IgD-negative memory B cell (primary cell): Measurements from ENCODE around the gene MLXIPL. TPM values are rescaled to one million over a fixed set of nuclear protein-coding genes. Genes with fewer than 3 reads are reported as not detected.
A peak's percentile ranks its signal among the peaks of the same experiment; 100 is the strongest.
"Not testable (repeated sequence)": the region's sequence is repeated elsewhere in the genome, so short reads cannot be mapped to it uniquely, and the experiment has no call there.

Source experiments
- H3K27ac Mint-ChIP-seq, 3 donors: one replicate each; pipeline ENCODE4 v1.8.0; 2020 to 2022; ENCODE audit warnings: mild to moderate bottlenecking in 3 of 3, mixed read lengths in 3 of 3, moderate library complexity in 1 of 3
- H3K27me3 Mint-ChIP-seq: one replicate; pipeline ENCODE4 v1.8.0; 2021; ENCODE audit warnings: mixed read lengths
- H3K36me3 Mint-ChIP-seq: one replicate; pipeline ENCODE4 v1.8.0; 2020; ENCODE audit warnings: mild to moderate bottlenecking, mixed read lengths
- H3K4me1 Mint-ChIP-seq, 3 donors: one replicate each; pipeline ENCODE4 v1.8.0; 2020 to 2022; ENCODE audit warnings: mixed read lengths in 3 of 3, mild to moderate bottlenecking in 1 of 3
- H3K4me3 Mint-ChIP-seq, 4 donors: one replicate each; pipeline ENCODE4 v1.8.0; 2020 to 2022; ENCODE audit warnings: mild to moderate bottlenecking in 4 of 4, mixed read lengths in 4 of 4, moderate library complexity in 3 of 4
- H3K9me3 Mint-ChIP-seq, 3 donors: one replicate each; pipeline ENCODE4 v1.8.0; 2020 to 2021; ENCODE audit warnings: mixed read lengths in 3 of 3, mild to moderate bottlenecking in 1 of 3
- polyA plus RNA-seq: library from polyadenylated mRNA; unstranded; fragments of 300-500 nt; fragmentation: Illumina TruSeq; gene quantifications from one replicate; pipeline ENCODE4 v1.2.3, GENCODE V29; 2021

MLXIPL gene
- not detected for polyA plus RNA-seq

DNA sequence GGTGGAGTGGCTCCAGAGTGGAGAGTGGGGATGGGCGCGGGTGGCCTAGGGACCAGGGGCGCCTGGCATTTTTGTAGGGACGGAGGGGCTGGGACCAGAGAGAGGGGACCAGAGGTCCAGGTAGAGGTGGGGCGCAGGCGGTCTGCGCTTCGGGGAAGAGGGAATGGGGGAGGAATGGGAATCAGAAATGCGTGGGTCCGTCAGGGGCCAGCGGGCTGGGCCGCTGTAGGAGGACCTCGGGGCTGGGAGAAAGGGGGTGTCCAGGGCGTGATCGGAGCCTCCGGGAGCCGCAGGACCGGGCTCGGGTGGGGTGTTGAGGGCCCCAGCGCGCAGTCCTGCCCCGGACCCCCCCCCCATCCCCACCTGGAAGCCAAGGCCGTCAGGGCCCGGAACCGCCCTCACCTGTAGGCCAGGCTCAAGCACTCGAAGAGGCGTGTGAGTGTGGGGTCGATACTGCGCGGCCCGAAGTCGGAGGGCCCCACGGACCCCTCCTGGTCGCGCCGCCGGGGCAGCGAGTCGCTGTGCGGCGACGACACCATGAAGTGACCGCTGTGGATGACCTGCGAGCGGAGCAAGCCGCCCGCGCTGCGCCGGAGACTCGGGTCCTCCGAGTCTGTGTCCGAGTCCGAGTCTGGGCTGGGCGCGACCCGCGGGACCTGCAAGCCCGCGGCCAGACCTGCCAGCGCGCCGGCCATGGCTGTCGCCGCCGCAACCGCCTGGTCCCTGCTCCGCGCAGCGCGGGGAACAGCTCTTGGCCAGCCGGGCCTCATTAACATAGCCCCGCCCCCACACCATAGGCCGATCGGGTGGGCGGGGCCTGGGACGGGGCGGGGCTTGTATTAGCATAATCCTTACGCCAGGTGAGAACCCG lies at the start of gene MLXIPL:
MLXIPL (minus strand) TSS at position 725 of the 871 bp plus-strand sequence; CDS start at position 695, 30 bp downstream.
- Mint-ChIP-seq H3K4me1 (peaks cover 0 to 7% (median 0%) of the 10 kb centered on the region in 3 donors), H3K27ac (peak within 1 kb of the TSS in 2 of 3 donors; percentile 23 to 35), H3K4me3 (peak within 1 kb of the TSS in 2 of 4 donors; percentile 73 to 75), H3K27me3 (peaks cover 33% of the 10 kb centered on the region), H3K36me3 (peaks cover 2% of the 10 kb centered on the region), H3K9me3 (peaks cover 0 to 2% (median 0%) of the 10 kb centered on the region in 3 donors)

DNA sequence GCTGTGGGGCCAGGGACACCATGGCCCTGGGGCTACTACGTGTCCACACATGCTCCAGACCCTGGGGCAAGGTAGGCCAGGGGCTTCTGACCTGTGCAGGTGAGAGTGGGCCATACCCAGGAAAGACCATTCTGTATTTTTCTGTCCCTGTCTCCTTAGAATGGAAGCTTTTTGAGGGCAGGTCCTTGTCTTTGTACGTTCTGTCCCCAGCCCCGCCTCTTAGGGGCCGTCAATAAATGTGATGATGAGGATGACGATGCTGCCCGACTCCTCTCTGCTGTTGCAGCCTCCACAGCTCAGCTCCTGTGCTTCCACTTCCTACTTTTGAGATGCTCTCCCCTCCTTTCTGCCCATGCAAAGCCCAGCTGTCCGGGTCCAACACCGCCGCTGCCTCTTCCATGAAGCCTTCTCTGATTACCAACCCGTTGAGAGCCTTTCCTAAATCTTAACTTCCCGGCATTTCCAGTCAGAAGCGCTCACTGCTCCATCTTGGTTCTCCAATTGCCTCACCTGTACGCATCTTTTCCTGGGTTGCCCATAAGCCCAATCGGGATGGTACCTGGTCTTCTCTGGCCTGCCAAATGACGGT lies 47.6 kb upstream of the MLXIPL start:
- peaks cover 6% of the 10 kb centered on the region for H3K27me3 Mint-ChIP-seq
- peak overlapping the region in 1 of 3 donors; percentile 13 for H3K27ac Mint-ChIP-seq
- peaks cover 0 to 3% (median 3%) of the 10 kb centered on the region in 3 donors for H3K4me1 Mint-ChIP-seq
- H3K36me3 Mint-ChIP-seq, result no peaks in the 10 kb centered on the region
- H3K9me3 Mint-ChIP-seq, result no peaks in the 10 kb centered on the region
- H3K4me3 Mint-ChIP-seq, result peak overlapping the region in 1 of 4 donors; percentile 67

- H3K27ac Mint-ChIP-seq, result no peak overlapping the region
- no peaks in the 10 kb centered on the region for H3K9me3 Mint-ChIP-seq
- H3K4me1 Mint-ChIP-seq, result peaks cover 0 to 3% (median 3%) of the 10 kb centered on the region in 3 donors
- no peak overlapping the region for H3K4me3 Mint-ChIP-seq
- H3K36me3 Mint-ChIP-seq, result no peaks in the 10 kb centered on the region
- H3K27me3 Mint-ChIP-seq, result peaks cover 6% of the 10 kb centered on the region
These were observed 47.0 kb upstream of the MLXIPL start for GRCh38 chr7:73671322-73671661.

DNA sequence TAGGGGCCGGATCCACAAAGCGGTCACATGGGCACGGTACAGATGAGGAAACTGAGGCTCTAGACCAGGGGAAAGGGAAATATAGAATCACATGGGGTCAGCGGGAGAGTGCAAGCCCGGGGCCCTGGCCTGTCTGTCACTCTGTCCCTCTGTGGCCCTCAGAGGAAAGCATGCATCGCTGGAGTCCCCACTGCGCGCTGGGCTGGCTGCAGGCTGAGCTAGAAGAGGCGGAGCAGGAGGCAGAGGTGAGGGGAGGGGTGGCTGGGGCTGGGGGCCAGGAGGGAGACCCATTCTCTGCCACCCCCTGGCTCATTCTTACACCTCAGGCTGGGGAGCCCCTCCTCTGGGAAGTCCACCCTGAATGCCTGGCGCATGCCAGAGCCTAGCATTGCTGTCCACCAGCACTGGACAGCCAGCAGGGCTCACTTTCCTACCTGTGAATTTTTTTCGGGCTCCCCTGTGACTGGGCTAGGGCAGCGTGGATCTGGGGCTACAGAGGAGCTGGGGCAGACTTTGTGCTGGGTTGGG lies 45.6 kb upstream of the MLXIPL start:
- H3K27me3 Mint-ChIP-seq, result peaks cover 12% of the 10 kb centered on the region
- peaks cover 0 to 6% (median 3%) of the 10 kb centered on the region in 3 donors for H3K4me1 Mint-ChIP-seq
- peaks cover 0 to 2% (median 0%) of the 10 kb centered on the region in 3 donors for H3K9me3 Mint-ChIP-seq
- H3K27ac Mint-ChIP-seq, result no peak overlapping the region
- peak overlapping the region in 1 of 4 donors; percentile 44 for H3K4me3 Mint-ChIP-seq
- H3K36me3 Mint-ChIP-seq, result no peaks in the 10 kb centered on the region

GRCh38 chr7:73669288-73669701 lies 45.0 kb upstream of the MLXIPL start:
- H3K36me3 Mint-ChIP-seq, result no peaks in the 10 kb centered on the region

GRCh38 chr7:73668886-73669230 lies 44.5 kb upstream of the MLXIPL start:
- Mint-ChIP-seq H3K9me3 (peaks cover 0 to 2% (median 0%) of the 10 kb centered on the region in 3 donors), H3K27ac (peak overlapping the region in 1 of 3 donors; percentile 51), H3K36me3 (no peaks in the 10 kb centered on the region), H3K27me3 (peaks cover 21% of the 10 kb centered on the region), H3K4me1 (peaks cover 0 to 6% (median 3%) of the 10 kb centered on the region in 3 donors), H3K4me3 (peak overlapping the region in 3 of 4 donors; percentile 58 to 83 (median 82))

More at GRCh38 chr7:73669288-73669701, 45.0 kb upstream of the MLXIPL start:
- peaks cover 17% of the 10 kb centered on the region for H3K27me3 Mint-ChIP-seq
- H3K4me3 Mint-ChIP-seq, result no peak overlapping the region
- H3K4me1 Mint-ChIP-seq, result peaks cover 0 to 6% (median 3%) of the 10 kb centered on the region in 3 donors
- no peak overlapping the region for H3K27ac Mint-ChIP-seq
- H3K9me3 Mint-ChIP-seq, result peaks cover 0 to 2% (median 0%) of the 10 kb centered on the region in 3 donors

DNA sequence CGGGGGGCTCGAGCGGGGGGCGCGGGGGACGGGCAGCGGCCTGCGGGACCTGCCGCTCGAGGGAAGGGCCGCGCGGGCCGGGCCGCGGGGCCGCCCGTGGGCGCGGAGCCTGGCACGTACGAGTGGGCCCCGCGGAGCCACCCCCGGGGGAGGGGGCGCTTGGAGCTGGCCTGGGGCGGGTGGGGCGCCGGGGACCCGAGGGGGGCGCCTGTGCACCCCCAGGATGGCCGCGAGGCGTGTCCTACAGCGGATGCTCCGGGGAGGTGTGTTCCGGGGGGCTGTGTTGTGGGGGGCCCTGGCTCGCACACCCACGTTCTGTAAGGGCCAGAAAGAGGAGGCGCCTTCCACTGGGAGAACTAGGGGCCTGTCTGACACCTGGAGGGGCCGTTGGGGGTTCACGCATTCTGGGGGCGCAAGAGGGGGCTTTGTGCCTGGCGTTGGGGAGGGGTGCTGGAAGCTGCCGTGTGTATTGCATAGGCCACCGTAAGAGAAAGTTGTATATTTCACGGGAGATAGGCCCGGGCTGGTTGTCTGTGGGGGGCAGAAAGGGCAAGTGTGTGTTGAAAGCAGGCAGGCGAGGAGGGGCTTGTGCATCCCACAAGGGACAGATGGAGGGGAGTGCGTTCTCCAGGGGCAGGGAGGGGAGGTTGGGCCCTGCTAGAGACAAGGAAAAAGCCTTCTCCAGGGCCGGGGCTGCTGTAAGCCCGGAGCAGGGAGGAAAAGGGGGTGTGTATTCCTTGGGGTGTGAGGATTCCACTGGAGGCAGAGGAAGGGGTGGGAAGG lies 44.0 kb upstream of the MLXIPL start:
- Mint-ChIP-seq H3K36me3 (peaks cover 1% of the 10 kb centered on the region), H3K27me3 (peaks cover 23% of the 10 kb centered on the region), H3K27ac (peak overlapping the region in 1 of 3 donors; percentile 51), H3K9me3 (peaks cover under 1 to 2% (median 1%) of the 10 kb centered on the region in 3 donors), H3K4me1 (peaks cover 0 to 6% (median 3%) of the 10 kb centered on the region in 3 donors), H3K4me3 (peak overlapping the region; percentile 58 to 83 (median 75))

DNA sequence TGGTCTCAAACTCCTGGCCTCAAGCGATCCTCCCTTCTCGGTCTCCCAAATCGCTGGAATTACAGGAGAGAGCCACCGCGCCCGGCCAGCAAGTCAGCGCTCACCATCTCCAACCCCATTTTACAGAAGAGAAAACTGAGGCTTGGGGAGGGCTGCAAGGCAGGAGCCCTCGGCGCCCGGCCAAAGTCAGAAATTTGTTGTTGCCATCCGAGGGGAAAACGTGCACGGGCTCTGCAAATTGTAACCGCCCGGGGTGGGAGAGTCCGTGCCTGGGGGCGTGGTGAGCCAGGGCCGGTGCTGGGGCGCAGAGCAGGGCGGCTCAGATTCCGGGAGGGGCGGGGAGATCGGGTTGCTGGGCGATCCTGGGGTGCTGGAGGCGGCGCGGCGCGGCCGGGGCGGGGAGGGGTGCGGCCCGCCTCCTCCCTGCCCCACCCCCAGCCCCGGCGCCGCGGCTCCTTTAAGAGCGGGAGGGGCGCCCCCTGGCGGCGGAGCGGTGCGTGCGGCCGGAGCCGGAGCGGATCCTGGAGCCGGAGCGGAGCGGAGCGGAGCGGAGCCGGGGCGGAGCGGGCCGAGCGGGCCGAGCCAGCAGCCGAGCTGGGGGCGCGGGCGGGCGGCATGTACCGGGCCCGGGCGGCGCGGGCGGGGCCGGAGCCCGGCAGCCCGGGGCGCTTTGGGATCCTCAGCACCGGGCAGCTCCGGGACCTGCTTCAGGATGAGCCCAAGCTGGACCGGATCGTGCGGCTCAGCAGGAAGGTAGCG lies 43.2 kb upstream of the MLXIPL start, which contains the start of gene VPS37D:
VPS37D (plus strand) TSS at position 488 of the 759 bp plus-strand sequence; CDS start at position 616, 128 bp downstream.
- Mint-ChIP-seq H3K27me3 (peaks cover 30% of the 10 kb centered on the region), H3K27ac (peak within 1 kb of the TSS; percentile 35 to 81 (median 58)), H3K4me1 (peaks cover 0 to 6% (median 3%) of the 10 kb centered on the region in 3 donors), H3K4me3 (peak within 1 kb of the TSS; percentile 66 to 93 (median 84)), H3K9me3 (peaks cover 4 to 5% (median 5%) of the 10 kb centered on the region in 3 donors), H3K36me3 (peaks cover 2% of the 10 kb centered on the region)

GRCh38 chr7:73663033-73663432 lies 38.7 kb upstream of the MLXIPL start:
- Mint-ChIP-seq H3K36me3 (peaks cover 2% of the 10 kb centered on the region), H3K4me1 (peaks cover 0 to 3% (median 1%) of the 10 kb centered on the region in 3 donors), H3K27me3 (peaks cover 32% of the 10 kb centered on the region), H3K27ac (no peak overlapping the region), H3K4me3 (no peak overlapping the region), H3K9me3 (peaks cover 4 to 5% (median 5%) of the 10 kb centered on the region in 3 donors)

GRCh38 chr7:73660594-73660993 lies 36.3 kb upstream of the MLXIPL start:
- not testable (repeated sequence) for H3K27ac Mint-ChIP-seq, H3K4me3 Mint-ChIP-seq, H3K9me3 Mint-ChIP-seq, H3K4me1 Mint-ChIP-seq, H3K36me3 Mint-ChIP-seq
- peaks cover 31% of the 10 kb centered on the region for H3K27me3 Mint-ChIP-seq

GRCh38 chr7:73659983-73660382 lies 35.7 kb upstream of the MLXIPL start:
- Mint-ChIP-seq H3K4me1 (peaks cover 0 to 1% (median 0%) of the 10 kb centered on the region in 3 donors), H3K9me3 (peaks cover 3 to 11% (median 4%) of the 10 kb centered on the region in 3 donors), H3K4me3 (no peak overlapping the region), H3K27me3 (peaks cover 26% of the 10 kb centered on the region), H3K36me3 (peaks cover 2% of the 10 kb centered on the region), H3K27ac (no peak overlapping the region)

- not testable (repeated sequence) for H3K36me3 Mint-ChIP-seq, H3K4me1 Mint-ChIP-seq, H3K4me3 Mint-ChIP-seq, H3K27ac Mint-ChIP-seq, H3K9me3 Mint-ChIP-seq
- H3K27me3 Mint-ChIP-seq, result peaks cover 17% of the 10 kb centered on the region
These were observed 31.0 kb upstream of the MLXIPL start for GRCh38 chr7:73655309-73655708.

GRCh38 chr7:73652541-73652949 lies 28.2 kb upstream of the MLXIPL start:
- Mint-ChIP-seq H3K4me1 (peaks cover 0 to 2% (median 0%) of the 10 kb centered on the region in 3 donors), H3K36me3 (no peaks in the 10 kb centered on the region), H3K4me3 (no peak overlapping the region), H3K27me3 (peaks cover 25% of the 10 kb centered on the region), H3K9me3 (peaks cover 0 to 7% (median 2%) of the 10 kb centered on the region in 3 donors), H3K27ac (peak overlapping the region in 1 of 3 donors; percentile 29)

GRCh38 chr7:73650524-73650923 lies 26.2 kb upstream of the MLXIPL start:
- H3K9me3 Mint-ChIP-seq, result peaks cover 0 to 7% (median 2%) of the 10 kb centered on the region in 3 donors
- peaks cover 0 to 2% (median 2%) of the 10 kb centered on the region in 3 donors for H3K4me1 Mint-ChIP-seq
- H3K27me3 Mint-ChIP-seq, result peaks cover 34% of the 10 kb centered on the region

More at GRCh38 chr7:73650524-73650923, 26.2 kb upstream of the MLXIPL start:
- Mint-ChIP-seq H3K36me3 (no peaks in the 10 kb centered on the region), H3K4me3 (peak overlapping the region in 2 of 4 donors; percentile 5 to 36), H3K27ac (no peak overlapping the region)
